Neural progenitor cell (in vitro differentiated cells): ENCODE results near the gene OR2A14.
"Not testable (repeated sequence)": the region's sequence is repeated elsewhere in the genome, so short reads cannot be mapped to it uniquely, and the experiment has no call there.

Source experiments
- EZH2 ChIP-seq: fragments of 200-600 bp; sonication (generic); IDR thresholded peaks from 2 replicates; pipeline ENCODE4 v1.6.1; 2017; ENCODE audit warnings: antibody characterized with exemption, mild to moderate bottlenecking, moderate library complexity
- EZH2phosphoT487 ChIP-seq: fragments of 200-600 bp; sonication (generic); IDR thresholded peaks from 2 replicates; pipeline ENCODE4 v1.6.1; 2017; ENCODE audit warnings: antibody characterized with exemption
- TF ChIP-seq, protein P1 (sequence below): fragments of 200-600 bp; sonication (generic); IDR thresholded peaks from 2 replicates; pipeline ENCODE4 v1.5.1; 2017; ENCODE audit warnings: antibody characterized with exemption, mild to moderate bottlenecking

DNA sequence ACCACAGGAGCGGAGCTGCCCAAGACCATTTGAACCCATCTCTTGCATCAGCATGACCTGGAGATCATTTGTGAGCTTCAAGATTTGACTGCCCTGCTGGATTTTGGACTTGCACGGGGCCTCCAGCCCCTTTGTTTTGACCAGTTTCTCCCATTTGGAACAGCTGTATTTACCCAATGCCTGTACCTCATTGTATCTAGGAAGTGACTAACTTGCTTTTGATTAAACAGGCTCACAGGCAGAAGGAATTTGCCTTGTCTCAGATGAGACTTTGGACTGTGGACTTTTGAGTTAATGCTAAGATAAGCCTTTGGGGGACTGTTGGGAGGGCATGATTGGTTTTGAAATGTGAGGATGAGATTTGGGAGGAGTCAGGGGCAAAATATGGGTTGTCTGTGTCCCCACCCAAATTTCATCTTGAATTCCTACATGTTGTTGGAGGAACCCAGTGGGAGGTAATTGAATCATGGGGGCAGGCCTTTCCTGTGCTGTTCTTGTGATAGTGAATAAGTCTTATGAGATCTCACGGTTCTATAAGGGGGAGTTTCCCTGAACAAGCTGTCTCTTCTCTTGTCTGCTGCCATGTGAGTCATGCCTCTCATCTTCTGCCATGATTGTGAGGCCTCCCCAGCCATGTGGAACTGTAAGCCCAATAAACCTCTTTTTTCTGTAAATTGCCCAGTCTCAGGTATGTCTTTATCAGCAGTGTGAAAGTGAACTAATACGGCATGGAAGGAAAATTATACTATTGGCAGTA, 48.8 kb downstream of the OR2A14 start:
- not testable (repeated sequence) for TF ChIP-seq EZH2phosphoT487, EZH2
- TF ChIP-seq, protein P1, sequence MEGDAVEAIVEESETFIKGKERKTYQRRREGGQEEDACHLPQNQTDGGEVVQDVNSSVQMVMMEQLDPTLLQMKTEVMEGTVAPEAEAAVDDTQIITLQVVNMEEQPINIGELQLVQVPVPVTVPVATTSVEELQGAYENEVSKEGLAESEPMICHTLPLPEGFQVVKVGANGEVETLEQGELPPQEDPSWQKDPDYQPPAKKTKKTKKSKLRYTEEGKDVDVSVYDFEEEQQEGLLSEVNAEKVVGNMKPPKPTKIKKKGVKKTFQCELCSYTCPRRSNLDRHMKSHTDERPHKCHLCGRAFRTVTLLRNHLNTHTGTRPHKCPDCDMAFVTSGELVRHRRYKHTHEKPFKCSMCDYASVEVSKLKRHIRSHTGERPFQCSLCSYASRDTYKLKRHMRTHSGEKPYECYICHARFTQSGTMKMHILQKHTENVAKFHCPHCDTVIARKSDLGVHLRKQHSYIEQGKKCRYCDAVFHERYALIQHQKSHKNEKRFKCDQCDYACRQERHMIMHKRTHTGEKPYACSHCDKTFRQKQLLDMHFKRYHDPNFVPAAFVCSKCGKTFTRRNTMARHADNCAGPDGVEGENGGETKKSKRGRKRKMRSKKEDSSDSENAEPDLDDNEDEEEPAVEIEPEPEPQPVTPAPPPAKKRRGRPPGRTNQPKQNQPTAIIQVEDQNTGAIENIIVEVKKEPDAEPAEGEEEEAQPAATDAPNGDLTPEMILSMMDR, result not testable (repeated sequence)
